Activated naive CD8-positive, alpha-beta T cell treated with anti-CD3 and anti-CD28 coated beads, Interleukin-2, amount 50 U/mL, for 24 hours (primary cell): ENCODE measurements around the gene TUBGCP5.

Experiments used
- ATAC-seq: fragments of 150-1000 bp; cut with Tn5 transposase; one replicate; pipeline ENCODE4 v1.10.0; 2021
- DNase-seq: peaks from one replicate; pipeline ENCODE4 v3.0.0; 2021
- H3K27ac Mint-ChIP-seq: one replicate; pipeline ENCODE4 v1.8.0; 2021; ENCODE audit warnings: mild to moderate bottlenecking, mixed read lengths
- H3K27me3 Mint-ChIP-seq: one replicate; pipeline ENCODE4 v1.8.0; 2021; ENCODE audit warnings: mixed read lengths
- H3K36me3 Mint-ChIP-seq: one replicate; pipeline ENCODE4 v1.8.0; 2021; ENCODE audit warnings: low read depth, mixed read lengths
- H3K4me1 Mint-ChIP-seq: one replicate; pipeline ENCODE4 v1.8.0; 2021; ENCODE audit warnings: mixed read lengths
- H3K4me3 Mint-ChIP-seq: one replicate; pipeline ENCODE4 v1.8.0; 2021; ENCODE audit warnings: mild to moderate bottlenecking, moderate library complexity, mixed read lengths
- H3K9me3 Mint-ChIP-seq: one replicate; pipeline ENCODE4 v1.8.0; 2021; ENCODE audit warnings: mixed read lengths

Gene TUBGCP5

GRCh38 chr15:22974745-22975144 lies 64.6 kb downstream of the TUBGCP5 start:
- no peak for ATAC-seq
- Mint-ChIP-seq H3K4me3 (no peak overlapping the region), H3K4me1 (peaks cover 15% of the 10 kb centered on the region), H3K36me3 (no peaks in the 10 kb centered on the region), H3K27ac (no peak overlapping the region), H3K9me3 (peaks cover 2% of the 10 kb centered on the region), H3K27me3 (peaks cover 15% of the 10 kb centered on the region)
- no peak for DNase-seq

GRCh38 chr15:22973987-22974386 lies 65.4 kb downstream of the TUBGCP5 start:
- Mint-ChIP-seq H3K36me3 (peaks cover 4% of the 10 kb centered on the region), H3K4me1 (peaks cover 7% of the 10 kb centered on the region), H3K27ac (no peak overlapping the region), H3K27me3 (peaks cover 7% of the 10 kb centered on the region), H3K4me3 (no peak overlapping the region), H3K9me3 (peaks cover 7% of the 10 kb centered on the region)
- no peak for DNase-seq
- ATAC-seq: no peak

GRCh38 chr15:22973286-22973685 lies 66.1 kb downstream of the TUBGCP5 start:
- H3K36me3 Mint-ChIP-seq: peaks cover 4% of the 10 kb centered on the region
- H3K27ac Mint-ChIP-seq: no peak overlapping the region
- no peak for ATAC-seq
- DNase-seq: no peak
- H3K27me3 Mint-ChIP-seq: peaks cover under 1% of the 10 kb centered on the region
- no peak overlapping the region for H3K4me3 Mint-ChIP-seq
- H3K9me3 Mint-ChIP-seq: peaks cover 7% of the 10 kb centered on the region
- H3K4me1 Mint-ChIP-seq: peaks cover under 1% of the 10 kb centered on the region

DNA sequence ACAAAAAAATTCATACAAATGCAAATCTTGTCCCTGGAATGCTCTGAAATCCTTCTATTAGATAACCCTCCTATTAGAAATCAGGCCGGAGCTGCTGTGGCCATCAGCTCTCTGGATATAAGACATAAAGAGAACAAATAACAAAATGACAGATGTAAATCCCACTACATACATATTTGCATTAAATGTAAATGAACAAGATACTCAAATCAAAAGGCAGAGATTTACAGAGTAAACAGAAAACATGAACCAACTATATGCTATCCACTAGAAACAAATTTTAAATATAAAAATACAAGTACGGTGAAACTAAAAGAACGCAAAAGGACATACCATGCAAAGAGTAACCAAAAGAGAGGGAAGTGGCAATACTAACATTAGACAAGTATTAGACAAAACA lies 69.9 kb downstream of the TUBGCP5 start:
- no peak overlapping the region for H3K4me3 Mint-ChIP-seq
- no peaks in the 10 kb centered on the region for H3K4me1 Mint-ChIP-seq
- ATAC-seq (no peak), DNase-seq (no peak)
- peaks cover 7% of the 10 kb centered on the region for H3K9me3 Mint-ChIP-seq
- H3K27me3 Mint-ChIP-seq: no peaks in the 10 kb centered on the region
- no peak overlapping the region for H3K27ac Mint-ChIP-seq
- peaks cover 4% of the 10 kb centered on the region for H3K36me3 Mint-ChIP-seq

GRCh38 chr15:22968366-22968765 lies 71.0 kb downstream of the TUBGCP5 start:
- peaks cover 7% of the 10 kb centered on the region for H3K9me3 Mint-ChIP-seq
- peaks cover 4% of the 10 kb centered on the region for H3K36me3 Mint-ChIP-seq
- H3K4me3 Mint-ChIP-seq: no peak overlapping the region
- H3K4me1 Mint-ChIP-seq: no peaks in the 10 kb centered on the region
- no peaks in the 10 kb centered on the region for H3K27me3 Mint-ChIP-seq
- H3K27ac Mint-ChIP-seq: no peak overlapping the region
- no peak for ATAC-seq
- DNase-seq: no peak

GRCh38 chr15:22967084-22967770 lies 72.1 kb downstream of the TUBGCP5 start:
- H3K4me3 Mint-ChIP-seq: no peak overlapping the region
- H3K9me3 Mint-ChIP-seq: peaks cover 7% of the 10 kb centered on the region
- no peaks in the 10 kb centered on the region for H3K4me1 Mint-ChIP-seq
- no peak for DNase-seq
- no peak overlapping the region for H3K27ac Mint-ChIP-seq
- H3K27me3 Mint-ChIP-seq: no peaks in the 10 kb centered on the region
- H3K36me3 Mint-ChIP-seq: peaks cover 4% of the 10 kb centered on the region
- no peak for ATAC-seq

DNA sequence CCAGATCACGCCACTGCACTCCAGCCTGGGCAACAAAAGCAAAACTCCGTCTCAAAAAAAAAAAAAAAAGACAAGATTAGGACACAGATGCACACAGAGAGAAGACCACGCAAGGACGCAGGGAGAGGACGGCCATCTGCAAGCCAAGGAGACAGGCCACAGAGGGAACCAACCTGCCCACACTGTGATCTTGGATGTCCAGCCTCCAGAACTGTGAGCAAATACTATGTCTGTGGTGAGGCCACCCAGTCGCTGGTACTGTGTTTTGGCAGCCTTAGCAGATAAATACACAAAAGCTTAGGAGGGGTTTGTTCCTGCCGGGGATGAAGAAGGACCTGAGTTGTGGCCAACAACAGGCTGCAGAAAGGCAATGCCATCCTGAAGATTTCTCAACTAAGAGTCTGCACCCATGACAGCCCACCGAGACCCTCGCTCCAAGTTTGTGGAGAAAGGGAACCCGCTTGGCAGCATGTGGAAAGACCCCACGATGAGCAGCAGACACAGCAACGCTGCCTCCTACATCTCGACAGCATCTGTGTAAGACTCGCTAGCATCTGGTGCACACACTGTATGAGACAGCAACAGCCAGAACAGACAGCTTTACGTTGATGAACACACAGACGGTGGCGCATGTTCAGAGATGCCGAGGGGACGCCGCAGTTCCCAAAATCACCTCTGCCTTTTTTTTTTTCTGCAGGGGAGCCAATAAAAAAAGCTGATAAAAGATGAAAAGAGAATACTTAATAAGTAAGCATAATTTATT lies 72.9 kb downstream of the TUBGCP5 start:
- no peak for DNase-seq
- H3K36me3 Mint-ChIP-seq: peaks cover 4% of the 10 kb centered on the region
- no peak overlapping the region for H3K4me3 Mint-ChIP-seq
- peaks cover 7% of the 10 kb centered on the region for H3K9me3 Mint-ChIP-seq
- ATAC-seq: no peak
- H3K4me1 Mint-ChIP-seq: no peaks in the 10 kb centered on the region
- no peak overlapping the region for H3K27ac Mint-ChIP-seq
- H3K27me3 Mint-ChIP-seq: no peaks in the 10 kb centered on the region

DNA sequence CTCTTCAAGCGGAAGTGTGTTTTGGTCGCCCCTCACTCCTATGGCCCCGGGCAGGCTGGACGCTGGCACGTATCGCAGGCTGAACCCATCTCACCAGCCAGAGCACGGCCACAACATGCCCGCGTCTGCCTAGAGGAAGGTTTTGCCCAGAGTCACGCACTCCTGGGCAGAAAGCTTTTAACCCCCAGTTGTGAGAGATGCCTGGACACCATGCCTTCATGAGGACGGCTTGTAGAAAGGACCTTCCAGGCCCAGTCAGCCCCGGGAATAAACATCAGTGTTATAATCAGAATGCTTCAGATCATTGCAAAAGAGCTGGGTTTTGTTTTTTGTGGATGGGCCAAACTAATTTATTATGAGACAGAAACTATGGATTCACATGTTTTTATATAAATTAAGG lies 75.7 kb downstream of the TUBGCP5 start:
- no peak for DNase-seq
- Mint-ChIP-seq H3K4me1 (peaks cover 2% of the 10 kb centered on the region), H3K4me3 (no peak overlapping the region), H3K36me3 (no peaks in the 10 kb centered on the region), H3K9me3 (no peaks in the 10 kb centered on the region), H3K27me3 (no peaks in the 10 kb centered on the region), H3K27ac (no peak overlapping the region)
- ATAC-seq: no peak

GRCh38 chr15:22962611-22963010 lies 76.8 kb downstream of the TUBGCP5 start:
- Mint-ChIP-seq H3K9me3 (no peaks in the 10 kb centered on the region), H3K27ac (no peak overlapping the region), H3K4me3 (no peak overlapping the region), H3K4me1 (peaks cover 2% of the 10 kb centered on the region), H3K27me3 (no peaks in the 10 kb centered on the region), H3K36me3 (no peaks in the 10 kb centered on the region)
- ATAC-seq (no peak), DNase-seq (no peak)

GRCh38 chr15:22961762-22962161 lies 77.6 kb downstream of the TUBGCP5 start:
- ATAC-seq (no peak), DNase-seq (no peak)
- Mint-ChIP-seq H3K9me3 (no peaks in the 10 kb centered on the region), H3K27ac (no peak overlapping the region), H3K4me3 (no peak overlapping the region), H3K36me3 (no peaks in the 10 kb centered on the region), H3K27me3 (no peaks in the 10 kb centered on the region), H3K4me1 (peaks cover 2% of the 10 kb centered on the region)

DNA sequence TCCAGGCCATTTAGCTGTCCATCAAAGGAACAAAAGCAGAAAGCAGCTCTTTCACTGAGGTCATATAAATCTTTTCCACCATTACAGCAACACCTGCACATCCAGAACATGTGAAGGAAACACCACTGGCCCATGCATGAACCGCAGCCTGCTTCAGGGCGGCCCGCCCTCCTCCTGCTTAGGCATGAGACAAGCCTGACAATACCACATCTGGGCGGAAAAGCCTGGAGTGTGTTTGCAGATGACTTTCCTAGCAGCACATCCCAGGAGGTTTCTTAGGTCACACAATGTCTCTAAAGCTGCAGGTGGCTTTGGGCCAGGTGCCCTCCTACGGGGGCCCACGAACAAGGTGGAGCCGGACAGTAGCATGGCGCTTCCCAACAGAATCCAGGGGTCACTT lies 78.8 kb downstream of the TUBGCP5 start:
- peaks cover 2% of the 10 kb centered on the region for H3K4me1 Mint-ChIP-seq
- H3K4me3 Mint-ChIP-seq: no peak overlapping the region
- H3K27ac Mint-ChIP-seq: no peak overlapping the region
- ATAC-seq (no peak), DNase-seq (no peak)
- no peaks in the 10 kb centered on the region for H3K27me3 Mint-ChIP-seq
- H3K36me3 Mint-ChIP-seq: no peaks in the 10 kb centered on the region
- H3K9me3 Mint-ChIP-seq: no peaks in the 10 kb centered on the region

DNA sequence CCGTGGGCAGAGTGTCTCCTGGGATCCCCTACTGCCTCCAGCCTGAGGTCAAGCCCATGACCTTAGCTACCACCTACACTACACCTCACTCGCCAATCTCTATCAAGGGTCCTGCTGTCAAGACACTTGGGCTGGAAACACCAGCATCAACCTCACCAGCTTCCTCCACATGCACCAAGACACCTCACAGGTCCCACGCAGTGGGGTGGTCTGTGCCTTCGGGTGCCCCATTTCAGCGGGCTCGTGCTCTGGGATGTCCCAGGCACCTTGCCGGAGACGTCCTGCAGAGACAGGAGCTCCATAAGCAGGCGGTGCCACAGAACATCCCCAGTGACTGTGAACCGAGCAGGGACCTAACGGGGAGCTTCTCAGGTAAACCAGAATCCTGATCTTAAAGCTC lies 79.2 kb downstream of the TUBGCP5 start:
- H3K9me3 Mint-ChIP-seq: no peaks in the 10 kb centered on the region
- peaks cover 2% of the 10 kb centered on the region for H3K4me1 Mint-ChIP-seq
- H3K27ac Mint-ChIP-seq: no peak overlapping the region
- no peak for DNase-seq
- H3K27me3 Mint-ChIP-seq: no peaks in the 10 kb centered on the region
- no peak for ATAC-seq
- no peak overlapping the region for H3K4me3 Mint-ChIP-seq
- H3K36me3 Mint-ChIP-seq: no peaks in the 10 kb centered on the region

- Mint-ChIP-seq H3K36me3 (no peaks in the 10 kb centered on the region), H3K4me1 (peaks cover 2% of the 10 kb centered on the region), H3K4me3 (no peak overlapping the region), H3K27ac (no peak overlapping the region), H3K27me3 (no peaks in the 10 kb centered on the region), H3K9me3 (no peaks in the 10 kb centered on the region)
- DNase-seq (no peak), ATAC-seq (no peak)
These were observed 79.9 kb downstream of the TUBGCP5 start for GRCh38 chr15:22959321-22960101.

DNA sequence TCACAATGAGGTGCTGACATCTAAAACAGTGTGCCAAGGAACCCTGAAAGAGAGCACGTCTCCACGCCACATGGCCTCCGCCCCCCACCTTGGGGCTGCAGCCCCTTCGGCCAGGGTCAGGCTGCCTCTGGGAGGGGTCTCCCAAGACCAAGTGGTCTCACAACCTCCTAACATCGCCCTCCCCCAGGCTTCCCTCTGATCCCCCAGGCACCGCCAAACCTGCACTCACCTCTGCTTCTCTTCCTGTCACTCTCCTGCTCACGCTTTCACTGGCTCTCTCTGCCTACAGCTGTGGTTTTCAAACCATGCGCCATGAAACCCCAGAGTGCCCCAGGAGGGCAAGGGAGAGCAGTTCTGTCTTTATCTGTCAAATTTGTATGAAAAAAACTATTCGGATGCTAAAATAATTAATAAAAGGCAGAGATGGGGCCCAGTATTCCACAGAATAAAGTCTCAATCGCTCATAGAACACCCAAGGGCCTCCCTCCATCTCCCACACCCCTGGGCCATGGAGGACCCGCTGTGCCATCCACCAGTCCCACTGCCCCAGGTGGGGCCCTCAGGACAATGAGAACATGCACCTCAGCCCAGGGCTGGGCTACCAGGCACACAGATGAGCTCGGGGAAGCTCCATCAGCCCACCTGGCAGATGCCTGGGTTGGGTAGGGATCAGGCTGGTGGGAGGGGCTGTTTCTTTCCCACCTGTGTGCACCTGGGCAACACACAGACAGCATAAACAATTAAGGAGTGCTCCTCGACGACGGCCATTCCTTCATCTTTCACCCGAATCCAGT lies 80.7 kb downstream of the TUBGCP5 start:
- DNase-seq (no peak), ATAC-seq (no peak)
- Mint-ChIP-seq H3K4me3 (no peak overlapping the region), H3K27ac (no peak overlapping the region), H3K27me3 (no peaks in the 10 kb centered on the region), H3K9me3 (no peaks in the 10 kb centered on the region), H3K36me3 (no peaks in the 10 kb centered on the region), H3K4me1 (peaks cover 2% of the 10 kb centered on the region)
